Measurements from ENCODE around the gene HSF2.

Gene HSF2

DNA sequence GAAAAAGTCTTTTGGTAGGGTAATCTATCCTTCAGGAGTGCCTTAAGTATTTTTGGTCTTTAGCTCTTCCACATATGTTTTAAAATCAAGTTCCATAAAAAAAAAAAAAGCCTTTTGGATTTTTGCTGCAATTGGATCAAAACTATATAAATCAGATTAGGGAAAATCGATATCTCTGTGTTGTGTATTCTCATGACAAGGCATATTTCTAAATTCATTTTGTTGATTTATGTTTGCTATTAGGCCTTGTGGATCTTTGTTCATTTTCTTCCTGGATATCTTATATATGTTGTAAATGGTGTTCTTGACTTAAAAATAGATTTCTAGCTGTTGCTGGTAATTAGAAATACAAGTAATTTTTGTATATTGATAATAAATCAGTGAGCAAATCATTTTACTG lies 8.8 kb downstream of the HSF2 start:
- Mint-ChIP-seq H3K27ac (no peak overlapping the region), H3K9me3 (no peaks in the 10 kb centered on the region), H3K4me1 (peaks cover 18 to 29% of the 10 kb centered on the region in 2 donors), H3K4me3 (no peak overlapping the region), H3K36me3 (peaks cover 14 to 31% of the 10 kb centered on the region in 2 donors), H3K27me3 (no peaks in the 10 kb centered on the region)
- ATAC-seq (replicated peaks) (no peak), DNase-seq (no peak)

DNA sequence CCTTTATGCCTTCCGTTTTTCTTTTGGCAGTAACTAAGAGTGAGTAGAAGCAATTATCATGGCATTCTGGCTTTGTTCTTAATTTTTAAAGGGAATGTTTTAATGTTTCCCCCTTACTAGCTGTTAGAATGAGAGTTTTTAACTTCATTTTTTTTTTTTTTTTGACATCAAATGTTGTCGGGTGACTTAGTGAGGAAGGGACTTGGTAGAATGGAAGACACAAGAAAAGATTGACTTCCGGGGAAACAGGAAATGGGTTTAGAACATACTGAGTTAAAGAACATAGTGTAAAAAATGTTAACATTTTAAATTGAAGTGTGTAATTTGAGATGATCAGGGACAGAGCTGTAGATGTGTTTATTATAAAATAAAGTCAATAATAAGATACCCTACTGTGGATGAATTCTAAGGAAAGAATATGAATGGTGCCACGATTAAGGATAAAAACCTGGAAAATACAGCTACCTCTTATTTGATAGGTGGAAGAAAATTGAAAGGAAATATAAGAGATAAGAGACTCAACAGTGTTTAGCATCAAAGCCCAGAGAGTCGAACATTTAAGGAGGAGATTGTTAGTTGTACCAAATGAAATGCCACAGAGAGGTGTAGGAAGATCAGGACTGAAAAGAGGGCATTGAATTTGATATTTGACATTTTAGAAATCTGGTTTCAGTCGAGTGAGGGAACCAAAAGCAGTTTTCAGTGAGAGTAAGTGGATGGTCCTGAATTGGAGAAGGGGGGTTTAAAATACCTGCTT lies 9.4 kb downstream of the HSF2 start:
- Mint-ChIP-seq H3K4me1 (peaks cover 16 to 29% of the 10 kb centered on the region in 2 donors), H3K9me3 (no peaks in the 10 kb centered on the region), H3K27me3 (no peaks in the 10 kb centered on the region), H3K27ac (no peak overlapping the region), H3K36me3 (peaks cover 14 to 34% of the 10 kb centered on the region in 2 donors), H3K4me3 (no peak overlapping the region)
- ATAC-seq (replicated peaks) (no peak), DNase-seq (no peak)

DNA sequence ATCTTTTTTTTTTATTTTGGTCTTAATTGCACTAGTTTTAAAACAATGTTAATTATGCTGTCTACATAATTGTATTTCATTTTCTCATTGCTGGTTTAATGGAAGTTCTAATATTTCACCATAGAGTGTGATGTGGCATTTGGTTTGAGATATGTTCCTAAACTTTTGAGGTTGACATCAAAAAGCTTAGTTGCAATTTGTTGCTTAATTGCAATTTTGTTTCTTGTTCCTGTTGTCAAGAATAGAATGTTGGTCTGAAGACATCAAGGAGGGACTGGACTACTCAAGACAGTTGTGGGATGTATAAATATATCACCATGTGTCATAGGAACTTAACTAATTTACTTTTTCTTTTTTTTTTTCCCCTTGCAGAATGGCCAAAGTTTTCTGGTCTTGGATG lies 12.5 kb downstream of the HSF2 start:
- no peak overlapping the region for H3K27ac Mint-ChIP-seq
- DNase-seq: no peak
- peaks cover 9 to 23% of the 10 kb centered on the region in 2 donors for H3K4me1 Mint-ChIP-seq
- no peak for ATAC-seq (replicated peaks)
- H3K4me3 Mint-ChIP-seq: no peak overlapping the region
- H3K36me3 Mint-ChIP-seq: peaks cover 13 to 31% of the 10 kb centered on the region in 2 donors
- H3K27me3 Mint-ChIP-seq: no peaks in the 10 kb centered on the region
- no peaks in the 10 kb centered on the region for H3K9me3 Mint-ChIP-seq

DNA sequence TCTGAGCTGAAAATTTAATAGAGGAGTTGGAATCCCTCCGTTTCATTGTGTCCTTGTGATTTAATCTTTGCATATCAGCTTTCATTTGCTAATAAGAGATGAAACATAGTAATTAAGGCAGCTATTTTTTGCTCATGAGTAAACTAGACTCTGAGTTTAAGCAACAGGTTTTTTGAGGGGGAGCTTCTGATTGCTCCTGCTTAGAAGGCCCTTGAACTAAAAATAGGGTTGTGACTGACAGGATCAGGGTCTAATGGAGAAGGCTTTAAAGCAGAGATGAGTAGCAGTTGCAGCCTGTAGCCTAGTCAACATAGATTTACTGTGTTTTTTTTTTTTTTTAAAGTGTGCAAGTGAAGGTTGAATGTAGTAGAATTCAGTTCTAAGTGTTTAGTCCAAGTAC lies 17.4 kb downstream of the HSF2 start:
- no peak overlapping the region for H3K27ac Mint-ChIP-seq
- H3K27me3 Mint-ChIP-seq: no peaks in the 10 kb centered on the region
- ATAC-seq (replicated peaks): no peak

DNA sequence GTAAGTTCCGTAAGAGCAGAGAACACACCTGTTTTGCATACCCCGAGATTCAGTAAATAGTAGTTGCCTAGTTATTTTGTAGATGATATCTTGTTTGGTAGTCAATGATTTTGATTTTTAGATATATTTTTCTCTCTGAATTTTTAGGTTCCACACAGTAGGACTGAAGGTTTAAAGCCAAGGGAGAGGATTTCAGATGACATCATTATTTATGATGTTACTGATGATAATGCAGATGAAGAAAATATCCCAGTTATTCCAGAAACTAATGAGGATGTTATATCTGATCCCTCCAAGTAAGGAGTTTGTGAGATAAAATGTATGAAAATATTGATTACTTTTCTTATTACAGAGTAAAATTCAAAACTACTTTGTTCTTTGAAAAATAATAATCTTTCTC lies 22.6 kb downstream of the HSF2 start:
- Mint-ChIP-seq H3K27ac (no peak overlapping the region), H3K4me3 (no peak overlapping the region), H3K27me3 (no peaks in the 10 kb centered on the region), H3K36me3 (peaks cover 28 to 37% of the 10 kb centered on the region in 2 donors), H3K9me3 (no peaks in the 10 kb centered on the region), H3K4me1 (peaks cover 0 to 2% of the 10 kb centered on the region in 2 donors)
- ATAC-seq (replicated peaks) (no peak), DNase-seq (no peak)

More for the DNA sequence above, 17.4 kb downstream of the HSF2 start:
- Mint-ChIP-seq H3K36me3 (peaks cover 12 to 27% of the 10 kb centered on the region in 2 donors), H3K4me3 (no peak overlapping the region), H3K4me1 (no peaks in the 10 kb centered on the region), H3K9me3 (no peaks in the 10 kb centered on the region)
- no peak for DNase-seq

DNA sequence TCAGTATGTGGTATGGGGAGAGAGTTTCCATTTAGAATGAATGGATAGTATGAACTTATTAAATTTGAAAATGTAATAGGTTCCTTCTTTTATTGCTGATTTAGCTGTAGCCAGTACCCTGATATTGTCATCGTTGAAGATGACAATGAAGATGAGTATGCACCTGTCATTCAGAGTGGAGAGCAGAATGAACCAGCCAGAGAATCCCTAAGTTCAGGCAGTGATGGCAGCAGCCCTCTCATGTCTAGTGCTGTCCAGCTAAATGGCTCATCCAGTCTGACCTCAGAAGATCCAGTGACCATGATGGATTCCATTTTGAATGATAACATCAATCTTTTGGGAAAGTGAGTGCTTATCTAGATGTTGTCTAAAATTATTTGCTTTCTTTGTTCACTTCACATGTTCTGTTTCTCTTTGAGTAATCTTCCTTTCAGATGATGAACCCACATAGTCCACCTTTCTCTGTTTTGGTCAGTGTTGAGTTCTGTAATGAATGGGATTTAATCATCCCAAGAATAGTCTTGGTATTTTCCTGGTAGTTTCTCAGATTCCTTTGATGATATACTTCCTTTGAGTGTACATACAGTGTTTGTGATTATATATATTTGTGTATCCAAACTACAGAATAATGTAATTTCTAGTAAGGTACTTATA lies 23.3 kb downstream of the HSF2 start:
- no peak overlapping the region for H3K4me3 Mint-ChIP-seq
- no peak for DNase-seq
- peak; percentile 41 to 72 for ATAC-seq (replicated peaks)
- H3K27me3 Mint-ChIP-seq: no peaks in the 10 kb centered on the region
- no peaks in the 10 kb centered on the region for H3K9me3 Mint-ChIP-seq
- H3K36me3 Mint-ChIP-seq: peaks cover 30 to 39% of the 10 kb centered on the region in 2 donors
- peaks cover 0 to 2% of the 10 kb centered on the region in 2 donors for H3K4me1 Mint-ChIP-seq
- H3K27ac Mint-ChIP-seq: no peak overlapping the region

DNA sequence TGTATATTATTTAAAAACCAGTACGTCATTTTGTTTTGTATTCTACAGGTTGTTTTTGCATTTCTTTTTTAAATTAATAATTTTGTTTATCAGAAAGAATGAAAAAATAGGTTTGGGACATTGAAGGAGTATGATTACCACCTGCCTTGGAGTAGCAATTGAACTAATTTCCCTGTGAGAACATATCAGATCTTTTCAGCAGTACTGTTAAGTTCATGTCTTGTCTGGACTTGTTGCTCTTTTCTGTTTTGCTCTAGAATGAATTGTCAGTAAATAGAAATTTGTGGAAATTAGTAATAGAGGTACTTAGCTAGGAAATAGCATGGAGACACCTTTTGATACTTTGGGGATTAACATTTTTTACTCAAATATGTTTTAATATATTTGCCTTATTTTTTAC lies 24.3 kb downstream of the HSF2 start:
- Mint-ChIP-seq H3K4me3 (no peak overlapping the region), H3K4me1 (peaks cover 0 to 2% of the 10 kb centered on the region in 2 donors), H3K9me3 (no peaks in the 10 kb centered on the region), H3K27ac (no peak overlapping the region), H3K27me3 (no peaks in the 10 kb centered on the region), H3K36me3 (peaks cover 30 to 39% of the 10 kb centered on the region in 2 donors)
- ATAC-seq (replicated peaks): no peak
- no peak for DNase-seq

DNA sequence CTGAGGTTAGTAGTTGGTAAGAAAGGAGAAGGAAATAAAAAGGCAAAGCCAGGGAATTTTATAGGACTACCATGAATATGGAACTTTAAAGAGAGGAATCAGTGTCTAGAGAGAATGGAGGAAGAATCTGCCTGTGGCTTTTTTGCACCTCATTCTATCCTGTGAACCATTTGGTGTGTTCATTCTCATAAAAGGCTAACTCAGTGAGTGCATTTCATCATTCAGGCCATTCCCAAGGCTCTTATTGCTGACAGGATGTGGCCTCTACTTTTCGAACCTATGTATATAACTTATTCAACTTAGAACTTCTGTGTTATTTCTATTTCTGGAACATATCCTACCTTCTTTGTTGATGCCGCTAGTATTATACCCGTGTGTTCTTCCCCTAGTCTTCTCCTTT lies 27.1 kb downstream of the HSF2 start:
- peaks cover 37 to 49% of the 10 kb centered on the region in 2 donors for H3K36me3 Mint-ChIP-seq

DNA sequence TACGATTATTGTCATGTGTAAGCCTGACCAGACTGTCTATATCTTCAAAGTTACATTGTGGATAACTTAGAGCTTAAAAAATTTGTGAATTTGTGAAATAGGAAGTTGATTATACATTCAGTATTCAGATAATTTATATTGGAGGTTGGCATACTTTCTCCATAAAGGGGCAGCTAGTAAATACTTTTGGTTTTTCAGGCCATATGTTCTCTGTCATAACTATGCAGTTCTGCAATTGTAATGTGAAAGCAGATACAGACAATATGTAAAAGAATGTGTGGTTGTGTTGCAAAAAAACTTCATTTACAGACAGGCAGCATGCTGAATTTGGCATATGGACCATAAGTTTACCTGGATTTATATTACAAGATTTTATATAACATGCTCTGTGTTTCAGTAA lies 29.3 kb downstream of the HSF2 start:
- no peak for DNase-seq

More for the DNA sequence above, 27.1 kb downstream of the HSF2 start:
- no peak for ATAC-seq (replicated peaks)
- Mint-ChIP-seq H3K27me3 (no peaks in the 10 kb centered on the region), H3K4me1 (peaks cover 0 to 2% of the 10 kb centered on the region in 2 donors), H3K9me3 (no peaks in the 10 kb centered on the region), H3K4me3 (no peak overlapping the region), H3K27ac (no peak overlapping the region)
- DNase-seq: no peak

DNA sequence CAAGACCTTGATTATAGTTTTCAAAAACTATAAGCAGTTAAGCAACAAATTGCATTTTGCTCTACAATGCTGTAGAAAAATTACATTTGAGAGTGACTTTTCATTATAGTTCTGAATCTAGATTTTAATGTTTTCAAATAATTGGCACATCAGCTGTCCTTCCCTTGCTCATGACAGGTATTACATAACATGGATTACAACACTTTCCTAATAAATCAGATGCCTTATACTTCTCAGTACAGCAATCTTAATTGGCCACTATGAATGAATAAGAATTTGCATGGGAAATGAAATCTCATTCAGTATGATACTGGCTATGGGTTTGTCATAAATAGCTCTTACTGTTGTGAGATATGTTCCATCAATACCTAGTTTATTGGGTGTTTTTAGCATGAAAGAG lies 29.9 kb downstream of the HSF2 start:
- Mint-ChIP-seq H3K4me1 (peaks cover 0 to 2% of the 10 kb centered on the region in 2 donors), H3K36me3 (peaks cover 34 to 46% of the 10 kb centered on the region in 2 donors), H3K4me3 (no peak overlapping the region), H3K9me3 (no peaks in the 10 kb centered on the region), H3K27me3 (no peaks in the 10 kb centered on the region), H3K27ac (no peak overlapping the region)
- DNase-seq: no peak
- ATAC-seq (replicated peaks): no peak

More for the DNA sequence above, 29.3 kb downstream of the HSF2 start:
- peaks cover 0 to 2% of the 10 kb centered on the region in 2 donors for H3K4me1 Mint-ChIP-seq
- H3K4me3 Mint-ChIP-seq: no peak overlapping the region
- H3K27me3 Mint-ChIP-seq: no peaks in the 10 kb centered on the region
- no peak overlapping the region for H3K27ac Mint-ChIP-seq
- peaks cover 36 to 47% of the 10 kb centered on the region in 2 donors for H3K36me3 Mint-ChIP-seq
- no peak for ATAC-seq (replicated peaks)
- no peaks in the 10 kb centered on the region for H3K9me3 Mint-ChIP-seq

DNA sequence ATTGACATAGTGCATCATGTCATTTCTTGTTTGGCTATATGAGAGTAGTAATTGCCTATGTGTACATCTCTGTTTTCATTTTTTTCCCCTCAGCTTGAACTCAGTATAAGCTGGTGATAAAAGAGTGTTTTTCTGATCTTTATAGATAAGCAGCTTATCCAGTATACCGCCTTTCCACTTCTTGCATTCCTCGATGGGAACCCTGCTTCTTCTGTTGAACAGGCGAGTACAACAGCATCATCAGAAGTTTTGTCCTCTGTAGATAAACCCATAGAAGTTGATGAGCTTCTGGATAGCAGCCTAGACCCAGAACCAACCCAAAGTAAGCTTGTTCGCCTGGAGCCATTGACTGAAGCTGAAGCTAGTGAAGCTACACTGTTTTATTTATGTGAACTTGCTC lies 32.3 kb downstream of the HSF2 start:
- Mint-ChIP-seq H3K36me3 (peaks cover 24 to 41% of the 10 kb centered on the region in 2 donors), H3K9me3 (no peaks in the 10 kb centered on the region), H3K27me3 (no peaks in the 10 kb centered on the region), H3K4me1 (peaks cover 0 to 2% of the 10 kb centered on the region in 2 donors), H3K4me3 (no peak overlapping the region), H3K27ac (no peak overlapping the region)
- ATAC-seq (replicated peaks) (no peak), DNase-seq (no peak)

DNA sequence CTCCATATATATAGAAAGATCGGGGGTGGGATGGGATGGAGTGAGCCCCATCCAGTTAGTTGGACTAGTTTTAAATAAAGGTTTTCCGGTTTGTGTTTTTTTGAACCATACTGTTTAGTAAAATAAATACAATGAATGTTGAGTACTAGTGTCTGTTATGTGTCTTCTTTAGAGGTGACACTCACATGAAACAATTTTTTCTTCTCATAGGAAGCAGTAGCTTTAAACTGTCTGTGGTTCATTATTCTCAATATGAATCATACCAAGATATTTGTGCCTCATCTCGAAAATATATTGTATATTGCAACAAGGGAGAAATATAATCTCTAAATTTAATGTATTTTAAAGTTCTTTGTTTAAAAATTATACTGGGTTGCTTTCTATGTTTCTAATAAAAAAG lies 33.4 kb downstream of the HSF2 start:
- Mint-ChIP-seq H3K4me3 (no peak overlapping the region), H3K27me3 (no peaks in the 10 kb centered on the region), H3K27ac (no peak overlapping the region), H3K36me3 (peaks cover 29 to 44% of the 10 kb centered on the region in 2 donors), H3K4me1 (no peaks in the 10 kb centered on the region), H3K9me3 (no peaks in the 10 kb centered on the region)
- DNase-seq (no peak), ATAC-seq (replicated peaks) (no peak)

DNA sequence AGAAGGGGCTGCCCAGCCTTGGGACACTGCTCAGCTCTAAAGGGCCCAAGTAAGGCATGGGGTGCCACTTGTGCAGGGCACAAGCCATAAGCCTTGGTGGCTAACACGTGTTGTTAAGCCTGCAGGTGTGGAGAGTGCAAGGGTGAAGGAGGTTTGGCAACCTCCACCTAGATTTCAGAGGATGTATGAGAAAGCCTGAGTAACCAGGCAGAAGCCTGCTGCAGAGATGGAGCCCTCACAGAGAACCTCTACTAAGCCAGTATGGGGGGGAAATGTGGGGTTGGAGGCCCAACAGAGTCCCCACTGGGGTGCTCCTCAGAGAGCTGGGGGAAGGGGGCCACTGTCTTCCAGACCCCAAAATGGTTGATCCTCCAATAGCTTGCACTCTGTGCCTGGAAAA lies 39.5 kb downstream of the HSF2 start:
- DNase-seq (no peak), ATAC-seq (replicated peaks) (no peak)
- Mint-ChIP-seq H3K4me1 (no peaks in the 10 kb centered on the region), H3K9me3 (peaks cover 12 to 20% of the 10 kb centered on the region in 2 donors), H3K4me3 (no peak overlapping the region), H3K36me3 (peaks cover 56 to 69% of the 10 kb centered on the region in 2 donors), H3K27ac (no peak overlapping the region), H3K27me3 (no peaks in the 10 kb centered on the region)

DNA sequence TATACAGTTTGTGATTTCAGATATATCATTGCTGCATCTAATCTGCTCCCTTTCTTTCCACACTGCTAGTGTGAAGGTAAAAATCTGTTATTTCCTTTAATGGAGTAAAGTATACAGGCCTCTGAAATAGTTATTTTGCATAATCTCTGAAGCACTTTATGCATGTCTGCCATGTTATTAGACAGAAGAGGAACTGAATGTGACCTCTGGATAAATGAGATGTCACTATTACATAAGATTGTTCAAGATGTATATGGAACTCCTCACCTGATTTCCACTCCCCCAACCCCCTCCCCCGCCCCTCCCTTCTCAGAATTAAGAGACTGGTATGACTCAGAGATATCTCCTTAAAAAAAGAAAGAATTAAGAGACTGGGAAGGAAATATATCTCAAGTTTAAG lies 45.8 kb downstream of the HSF2 start:
- H3K4me3 Mint-ChIP-seq: no peak overlapping the region
- peaks cover 0 to 2% of the 10 kb centered on the region in 2 donors for H3K4me1 Mint-ChIP-seq
- ATAC-seq (replicated peaks) (peak in 1 of 2 donors; percentile 23), DNase-seq (no peak)
- peaks cover 38 to 45% of the 10 kb centered on the region in 2 donors for H3K36me3 Mint-ChIP-seq
- no peak overlapping the region for H3K27ac Mint-ChIP-seq
- H3K9me3 Mint-ChIP-seq: no peaks in the 10 kb centered on the region
- H3K27me3 Mint-ChIP-seq: no peaks in the 10 kb centered on the region

DNA sequence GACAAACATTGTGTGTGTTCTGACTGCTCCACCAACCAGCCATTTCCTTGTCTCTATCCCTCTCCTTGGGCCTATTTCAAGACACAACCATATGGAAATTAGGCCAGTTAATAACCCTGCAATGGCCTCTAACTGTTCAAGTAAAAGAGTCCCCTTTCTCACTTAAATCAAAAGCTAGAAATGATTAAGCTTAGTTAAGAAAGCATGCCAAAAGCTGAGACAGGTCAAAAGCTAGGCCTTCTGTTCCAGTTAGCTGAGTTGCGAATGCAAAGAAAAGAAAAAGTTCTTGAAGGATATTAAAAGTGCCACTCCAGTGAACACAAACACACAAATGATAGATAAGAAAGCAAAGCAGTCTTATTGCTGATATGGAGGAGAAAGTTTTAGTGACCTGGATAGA lies 49.6 kb downstream of the HSF2 start:
- Mint-ChIP-seq H3K27ac (peak overlapping the region; percentile 20), H3K36me3 (peaks cover 30 to 39% of the 10 kb centered on the region in 2 donors), H3K27me3 (no peaks in the 10 kb centered on the region)

More for the DNA sequence above, 49.6 kb downstream of the HSF2 start:
- Mint-ChIP-seq H3K4me1 (peaks cover 0 to 2% of the 10 kb centered on the region in 2 donors), H3K4me3 (no peak overlapping the region), H3K9me3 (no peaks in the 10 kb centered on the region)
- ATAC-seq (replicated peaks) (no peak), DNase-seq (no peak)

Data from stimulated activated naive B cell treated with anti-CD40 and anti-IgM and Interleukin-4, amounts not matched to agents 10 μg/mL and 1 μg/mL and 100 μg/mL, for 72 hours (primary cell).